CD14-positive monocyte (primary cell): ENCODE results near the gene ZNF267. TPM values are rescaled to one million over a fixed set of nuclear protein-coding genes. Genes with fewer than 3 reads are reported as not detected.

ENCODE experiments used
- DNase-seq, 3 donors: peaks; one replicate each; pipeline ENCODE4 v3.0.0-alpha.2; 2011 to 2022
- H2AFZ ChIP-seq: 2 replicates; pipeline ENCODE4 v1.6.0; 2012; ENCODE audit warnings: mild to moderate bottlenecking, low read depth, low read length, inconsistent platforms; ENCODE audit not compliant: insufficient read depth, poor library complexity, severe bottlenecking
- H3K27ac ChIP-seq, 2 donors: 1 replicate in 1 of 2; 2 replicates in 1 of 2; pipeline ENCODE4 v1.5.1; 2012 to 2013; ENCODE audit warnings: low read length in 2 of 2, control low read depth in 1 of 2, inconsistent platforms in 1 of 2, low read depth in 1 of 2, mild to moderate bottlenecking in 1 of 2
- H3K27me3 ChIP-seq, 2 donors: one replicate each; pipeline versions ENCODE4 v1.6.0 to v1.6.1; 2011 to 2013; ENCODE audit warnings: low read length in 2 of 2; ENCODE audit not compliant: control insufficient read depth in 2 of 2, insufficient read depth in 2 of 2
- H3K36me3 ChIP-seq, 2 donors: replicated peaks in 1 of 2; 1 replicate in 1 of 2; 2 replicates in 1 of 2; pipeline versions ENCODE4 v1.5.1 to v1.6.1; 2012 to 2013; ENCODE audit warnings: low read length in 2 of 2, control low read depth in 1 of 2, inconsistent platforms in 1 of 2, mild to moderate bottlenecking in 1 of 2; ENCODE audit not compliant: insufficient read depth in 2 of 2, control insufficient read depth in 1 of 2
- H3K4me1 ChIP-seq, 2 donors: 1 replicate in 1 of 2; 2 replicates in 1 of 2; pipeline versions ENCODE4 v1.5.1 to v1.6.1; 2012 to 2013; ENCODE audit warnings: low read length in 2 of 2, control low read depth in 1 of 2, inconsistent platforms in 1 of 2, mild to moderate bottlenecking in 1 of 2, moderate library complexity in 1 of 2; ENCODE audit not compliant: insufficient read depth in 2 of 2, control insufficient read depth in 1 of 2
- H3K4me2 ChIP-seq: replicated peaks from 2 replicates; pipeline ENCODE3; 2012; ENCODE audit warnings: low read length, moderate library complexity, mild to moderate bottlenecking; ENCODE audit not compliant: poor library complexity, severe bottlenecking; ENCODE audit errors: extremely low read depth
- H3K4me3 ChIP-seq, 3 experiments: fragments of 200-600 bp in 1 of 3; sonication (generic) in 1 of 3; replicated peaks in 1 of 3; 1 replicate in 2 of 3; 2 replicates in 1 of 3; pipeline ENCODE4 v1.5.1; 2011 to 2013; ENCODE audit warnings: low read length in 3 of 3, mild to moderate bottlenecking in 3 of 3, control low read depth in 2 of 3, low read depth in 2 of 3, inconsistent platforms in 1 of 3, moderate library complexity in 1 of 3
- H3K79me2 ChIP-seq: 2 replicates; pipeline ENCODE4 v1.6.0; 2012; ENCODE audit warnings: mild to moderate bottlenecking, control low read depth, inconsistent platforms, low read length, moderate library complexity; ENCODE audit not compliant: insufficient read depth
- H3K9ac ChIP-seq: 2 replicates; pipeline ENCODE4 v1.6.0; 2017; ENCODE audit warnings: low read length, mild to moderate bottlenecking; ENCODE audit not compliant: insufficient read depth, poor library complexity, severe bottlenecking
- H3K9me3 ChIP-seq, 2 donors: replicated peaks in 1 of 2; 1 replicate in 1 of 2; 2 replicates in 1 of 2; pipeline versions ENCODE4 v1.5.1 to v1.6.1; 2012 to 2013; ENCODE audit warnings: low read length in 2 of 2, control low read depth in 1 of 2; ENCODE audit not compliant: control insufficient read depth in 1 of 2, insufficient read depth in 1 of 2
- H4K20me1 ChIP-seq: 2 replicates; pipeline ENCODE4 v1.6.0; 2012; ENCODE audit warnings: mild to moderate bottlenecking, low read length, control low read depth, moderate library complexity; ENCODE audit not compliant: insufficient read depth
- H3K27ac Mint-ChIP-seq, 7 donors: one replicate each; pipeline ENCODE4 v1.8.0; 2020; ENCODE audit warnings: mild to moderate bottlenecking in 7 of 7, mixed read lengths in 7 of 7, moderate library complexity in 6 of 7, inconsistent platforms in 2 of 7
- H3K27me3 Mint-ChIP-seq, 3 donors: one replicate each; pipeline ENCODE4 v1.8.0; 2021 to 2022; ENCODE audit warnings: low read depth in 3 of 3, mild to moderate bottlenecking in 3 of 3, mixed read lengths in 3 of 3, moderate library complexity in 3 of 3, inconsistent platforms in 1 of 3
- H3K36me3 Mint-ChIP-seq, 2 donors: one replicate each; pipeline ENCODE4 v1.8.0; 2020; ENCODE audit warnings: mixed read lengths in 2 of 2, inconsistent platforms in 1 of 2, mild to moderate bottlenecking in 1 of 2
- H3K4me1 Mint-ChIP-seq: one replicate; pipeline ENCODE4 v1.8.0; 2020; ENCODE audit warnings: mild to moderate bottlenecking, mixed read lengths
- H3K4me3 Mint-ChIP-seq, 2 donors: one replicate each; pipeline ENCODE4 v1.8.0; 2020; ENCODE audit warnings: mild to moderate bottlenecking in 2 of 2, mixed read lengths in 2 of 2, moderate library complexity in 1 of 2
- H3K9me3 Mint-ChIP-seq, 7 donors: one replicate each; pipeline ENCODE4 v1.8.0; 2020 to 2022; ENCODE audit warnings: mixed read lengths in 7 of 7, mild to moderate bottlenecking in 6 of 7, moderate library complexity in 6 of 7, inconsistent platforms in 2 of 7
- WGBS: methylation state at CpG from one replicate; pipeline ENCODE4 v1.1.5; 2013; ENCODE audit warnings: missing lambda C conversion rate; ENCODE audit not compliant: insufficient coverage; 5-methylcytosine and 5-hydroxymethylcytosine counted together
- intact Hi-C, 2 donors: fragments of 100-400 bp; cut with micrococcal nuclease; formaldehyde crosslinking; loops; one replicate each; pipeline versions ENCODE4 v1.15.0 to v1.15.1; 2023
- polyA plus RNA-seq, 3 donors: library from polyadenylated mRNA; depleted of rRNA in 1 of 3; unstranded in 2 of 3; stranded (reverse) in 1 of 3; fragments of 300-500 nt in 2 of 3; fragments of >200 nt in 1 of 3; fragmentation: Illumina TruSeq in 2 of 3; gene quantifications; 1 replicate in 2 of 3; 2 replicates in 1 of 3; pipeline ENCODE4 v1.2.3, GENCODE V29; 2012 to 2021
- TF ChIP-seq, protein P1 (sequence below): fragments of 200-600 bp; IDR thresholded peaks from one replicate; pipeline ENCODE4 v1.8.0; 2022; ENCODE audit warnings: antibody characterized with exemption, mild to moderate bottlenecking

Gene ZNF267
- polyA plus RNA-seq, 3 donors, result 13.5 to 23.8 (median 18.0) TPM

DNA sequence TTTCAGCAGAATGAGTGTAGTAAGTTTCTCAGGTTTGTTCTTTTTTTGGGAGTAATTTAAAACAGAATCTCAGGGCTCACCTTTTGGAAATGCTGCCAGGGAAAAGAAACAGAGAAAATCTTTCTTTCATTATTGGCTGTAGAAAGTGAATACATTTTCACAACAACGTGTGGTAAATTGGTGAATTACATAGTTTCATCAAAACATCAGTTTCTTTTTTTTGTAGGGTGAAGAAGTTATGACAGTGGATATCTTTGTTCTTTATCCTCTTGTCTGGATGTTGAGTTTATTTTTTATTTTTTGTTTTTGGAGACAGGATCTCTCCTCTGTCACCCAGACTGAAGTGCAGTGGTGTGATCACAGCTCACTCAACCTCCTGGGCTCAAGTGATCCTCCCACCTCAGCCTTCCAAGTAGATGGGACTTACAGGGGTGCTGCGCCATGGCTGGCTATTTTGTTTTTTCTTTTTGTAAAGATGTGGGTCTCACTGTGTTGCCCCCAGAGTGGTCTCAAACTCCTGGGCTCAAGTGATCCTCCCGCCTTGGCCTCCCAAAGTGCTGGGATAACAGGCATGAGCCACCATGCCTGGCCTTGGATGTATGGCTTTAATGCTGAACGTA, 2.4 kb downstream of the ZNF267 start:
- Histone ChIP-seq H3K4me3 (peak overlapping the region in 2 of 3 experiments; percentile 82 to 85), H3K9me3 (peaks cover 0 to 13% of the 10 kb centered on the region in 2 donors), H3K4me1 (peaks cover 56 to 79% of the 10 kb centered on the region in 2 donors), H4K20me1 (peaks cover 48% of the 10 kb centered on the region), H3K4me2 (peak overlapping the region; percentile 72), H3K27ac (peak overlapping the region; percentile 55 to 100), H2AFZ (no peak overlapping the region), H3K9ac (peak overlapping the region; percentile 100), H3K79me2 (peaks cover 95% of the 10 kb centered on the region), H3K27me3 (no peaks in the 10 kb centered on the region), H3K36me3 (peaks cover 13 to 38% of the 10 kb centered on the region in 2 donors)
- Mint-ChIP-seq H3K9me3 (peaks cover 2 to 22% (median 7%) of the 10 kb centered on the region in 7 donors), H3K27me3 (no peaks in the 10 kb centered on the region), H3K27ac (peak overlapping the region; percentile 98 to 100 (median 99)), H3K4me1 (peaks cover 76% of the 10 kb centered on the region), H3K36me3 (peaks cover 48 to 60% of the 10 kb centered on the region in 2 donors), H3K4me3 (peak overlapping the region; percentile 31 to 90)
- DNase-seq, result peak in 2 of 3 donors; percentile 16
- intact Hi-C loops, result loop anchor here (2.0 to 10.0 kb wide), 2 partner anchors 523 to 761 kb away; partner anchors contain the start of gene KAT8 (in 1 of the 2)
- WGBS, result no CpG with 5 or more reads among the region's 4 CpGs
- TF ChIP-seq, protein P1, sequence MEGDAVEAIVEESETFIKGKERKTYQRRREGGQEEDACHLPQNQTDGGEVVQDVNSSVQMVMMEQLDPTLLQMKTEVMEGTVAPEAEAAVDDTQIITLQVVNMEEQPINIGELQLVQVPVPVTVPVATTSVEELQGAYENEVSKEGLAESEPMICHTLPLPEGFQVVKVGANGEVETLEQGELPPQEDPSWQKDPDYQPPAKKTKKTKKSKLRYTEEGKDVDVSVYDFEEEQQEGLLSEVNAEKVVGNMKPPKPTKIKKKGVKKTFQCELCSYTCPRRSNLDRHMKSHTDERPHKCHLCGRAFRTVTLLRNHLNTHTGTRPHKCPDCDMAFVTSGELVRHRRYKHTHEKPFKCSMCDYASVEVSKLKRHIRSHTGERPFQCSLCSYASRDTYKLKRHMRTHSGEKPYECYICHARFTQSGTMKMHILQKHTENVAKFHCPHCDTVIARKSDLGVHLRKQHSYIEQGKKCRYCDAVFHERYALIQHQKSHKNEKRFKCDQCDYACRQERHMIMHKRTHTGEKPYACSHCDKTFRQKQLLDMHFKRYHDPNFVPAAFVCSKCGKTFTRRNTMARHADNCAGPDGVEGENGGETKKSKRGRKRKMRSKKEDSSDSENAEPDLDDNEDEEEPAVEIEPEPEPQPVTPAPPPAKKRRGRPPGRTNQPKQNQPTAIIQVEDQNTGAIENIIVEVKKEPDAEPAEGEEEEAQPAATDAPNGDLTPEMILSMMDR, result peak; percentile 14

DNA sequence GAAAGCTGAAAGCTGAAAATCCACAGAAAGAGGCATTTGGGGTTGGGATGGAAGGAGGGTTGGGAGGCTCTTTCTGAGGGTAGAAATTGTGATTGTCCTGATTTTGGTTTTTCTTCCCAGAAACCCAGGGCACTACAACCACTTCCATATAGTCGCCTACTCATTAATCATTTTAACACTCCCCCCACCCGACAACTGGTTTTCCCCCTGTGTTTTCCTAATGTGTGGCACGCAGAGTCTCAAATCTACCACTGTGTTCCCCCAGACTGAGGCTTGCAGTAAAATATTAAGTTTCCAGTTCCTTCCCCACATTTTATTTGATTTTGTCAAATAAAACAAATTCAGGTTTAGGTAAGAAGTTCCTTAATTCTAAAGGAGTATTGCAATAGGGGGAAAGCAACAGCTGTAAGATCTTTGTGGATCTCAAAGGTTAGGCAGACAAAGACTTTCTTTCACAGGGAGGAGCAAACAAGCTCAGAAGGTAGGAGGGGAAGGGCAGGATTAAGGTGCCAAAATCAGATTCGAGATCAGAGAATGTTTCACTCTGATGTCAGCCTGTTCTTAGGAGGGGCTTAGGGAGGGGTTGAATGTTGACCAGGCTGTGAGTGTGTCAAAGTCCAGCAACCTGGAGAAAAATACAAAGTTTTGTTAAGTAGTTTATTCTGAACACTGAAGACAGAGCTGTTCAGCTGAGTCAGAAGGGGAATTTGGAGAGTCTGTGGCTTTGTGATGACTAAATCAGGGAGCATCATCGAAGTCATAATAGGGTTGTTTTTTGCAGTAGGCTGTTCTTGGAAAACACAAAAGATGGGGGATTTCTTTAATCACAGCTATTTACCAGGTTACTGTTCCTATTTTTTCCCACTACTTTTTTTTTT, 3.6 kb downstream of the ZNF267 start:
- H3K4me3 ChIP-seq, result peak overlapping the region in 1 of 3 experiments; percentile 85
- peaks cover 17 to 49% of the 10 kb centered on the region in 2 donors for H3K36me3 ChIP-seq
- peak overlapping the region; percentile 64 for H3K9ac ChIP-seq
- no peak overlapping the region for H2AFZ ChIP-seq
- peak; percentile 90 to 97 (median 94) for DNase-seq
- Mint-ChIP-seq H3K36me3 (peaks cover 53 to 72% of the 10 kb centered on the region in 2 donors), H3K27me3 (no peaks in the 10 kb centered on the region), H3K27ac (peak overlapping the region; percentile 98 to 100 (median 99)), H3K4me3 (peak overlapping the region; percentile 69 to 90), H3K9me3 (peaks cover 2 to 27% (median 10%) of the 10 kb centered on the region in 7 donors), H3K4me1 (peaks cover 70% of the 10 kb centered on the region)
- peak overlapping the region; percentile 76 to 100 for H3K27ac ChIP-seq
- TF ChIP-seq, protein P1, result no peak
- peaks cover 54 to 68% of the 10 kb centered on the region in 2 donors for H3K4me1 ChIP-seq
- peaks cover 4 to 19% of the 10 kb centered on the region in 2 donors for H3K9me3 ChIP-seq
- 33% methylated on average over 3 of the region's 5 CpGs for WGBS
- H3K27me3 ChIP-seq, result no peaks in the 10 kb centered on the region
- intact Hi-C loops, result loop anchor here in 1 of 2 donors (10.0 kb wide), 1 partner anchor 762 kb away; the partner anchor contains the start of gene KAT8
- H4K20me1 ChIP-seq, result peaks cover 59% of the 10 kb centered on the region
- H3K4me2 ChIP-seq, result peak overlapping the region; percentile 72
- H3K79me2 ChIP-seq, result peaks cover 99% of the 10 kb centered on the region
